Measurements from ENCODE around the gene IRAK3.

Gene IRAK3

DNA sequence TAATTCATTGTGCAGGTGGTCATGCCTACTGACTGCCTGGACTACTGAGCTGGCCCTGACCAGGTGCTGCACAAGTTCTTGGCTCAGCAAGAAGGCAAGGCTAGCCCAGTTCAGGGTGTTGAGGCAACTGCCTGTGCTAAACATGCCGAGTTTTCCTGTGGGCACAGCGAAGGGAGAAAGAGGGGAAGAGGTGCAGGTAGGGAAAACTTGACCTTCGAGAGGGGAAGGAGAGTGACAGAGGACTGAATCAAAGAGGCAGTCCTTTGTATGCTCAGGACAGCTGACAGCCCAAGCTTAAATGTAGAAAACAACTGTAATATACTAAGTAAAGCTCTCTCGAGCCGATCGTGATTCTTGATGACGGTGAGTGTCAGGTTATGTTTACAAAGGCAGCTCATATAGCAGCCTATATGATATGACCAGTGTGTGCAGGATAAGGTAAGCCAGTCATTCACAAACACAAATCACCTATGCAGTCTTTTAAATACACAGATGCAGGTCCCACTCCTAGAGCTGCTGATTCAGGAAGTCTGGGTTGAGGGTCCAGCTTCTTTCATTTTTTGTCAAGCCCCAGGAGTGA is 2.6 kb downstream of the IRAK3 start:
- H3K23ac ChIP-seq (ENCODE audit: low read depth, low read length, poor library complexity), result no peak overlapping the region
- H4K91ac ChIP-seq (ENCODE audit: low read depth, low read length, poor library complexity), result no peak overlapping the region
- no peak overlapping the region for H2BK120ac ChIP-seq (ENCODE audit: low read depth, low read length)
- DNase-seq (ENCODE audit: low spot score), result no peak
- no peak overlapping the region for H4K8ac ChIP-seq (ENCODE audit: low read depth, low read length)
- no CpG with 5 or more reads among the region's 7 CpGs for WGBS, 2 donors (ENCODE audit: extremely low coverage in 2 of 2, insufficient read length in 2 of 2, insufficient replicate concordance in 1 of 2)
- no peak overlapping the region for H3K4me3 ChIP-seq (ENCODE audit: low read length in 2 of 2)
- H2BK12ac ChIP-seq (ENCODE audit: low read length), result no peak overlapping the region
- peaks cover 0 to 8% of the 10 kb centered on the region in 2 donors for H3K9me3 ChIP-seq (replicated peaks in 1 of 2; ENCODE audit: control insufficient read depth in 2 of 2, insufficient read depth in 1 of 2, low read depth in 1 of 2, low read length in 2 of 2)
- H2BK5ac ChIP-seq (ENCODE audit: low read length), result no peak overlapping the region
- peaks cover 0 to 3% of the 10 kb centered on the region in 2 donors for H3K4me1 ChIP-seq (ENCODE audit: control insufficient read depth in 2 of 2, insufficient read depth in 1 of 2, low read depth in 1 of 2, low read length in 2 of 2)
- H3K4ac ChIP-seq (ENCODE audit: low read length), result no peak overlapping the region
- H2AK5ac ChIP-seq (ENCODE audit: low read depth, low read length), result no peak overlapping the region
- H3K79me1 ChIP-seq (ENCODE audit: low read depth, low read length), result no peaks in the 10 kb centered on the region
- no peak overlapping the region for H3K18ac ChIP-seq (ENCODE audit: low read length)
- H3K27ac ChIP-seq (replicated peaks; ENCODE audit: low read length), result no peak overlapping the region
- no peak overlapping the region for H2BK15ac ChIP-seq (ENCODE audit: low read length)
- peaks cover 5 to 57% (median 21%) of the 10 kb centered on the region in 3 experiments for H3K27me3 ChIP-seq (ENCODE audit: control insufficient read depth in 3 of 3, insufficient read depth in 3 of 3, low read depth in 1 of 3, low read length in 3 of 3)
- H3K14ac ChIP-seq (ENCODE audit: low read length), result no peak overlapping the region
- H3K9ac ChIP-seq (ENCODE audit: low read depth, low read length, poor library complexity), result no peak overlapping the region
- H2AFZ ChIP-seq (ENCODE audit: low read length), result no peak overlapping the region
- H3K4me2 ChIP-seq (ENCODE audit: insufficient read depth, low read length, poor library complexity, severe bottlenecking), result no peak overlapping the region
- H3K36me3 ChIP-seq (replicated peaks in 1 of 2; ENCODE audit: control insufficient read depth in 2 of 2, insufficient read depth in 2 of 2, low read length in 2 of 2), result no peaks in the 10 kb centered on the region

DNA sequence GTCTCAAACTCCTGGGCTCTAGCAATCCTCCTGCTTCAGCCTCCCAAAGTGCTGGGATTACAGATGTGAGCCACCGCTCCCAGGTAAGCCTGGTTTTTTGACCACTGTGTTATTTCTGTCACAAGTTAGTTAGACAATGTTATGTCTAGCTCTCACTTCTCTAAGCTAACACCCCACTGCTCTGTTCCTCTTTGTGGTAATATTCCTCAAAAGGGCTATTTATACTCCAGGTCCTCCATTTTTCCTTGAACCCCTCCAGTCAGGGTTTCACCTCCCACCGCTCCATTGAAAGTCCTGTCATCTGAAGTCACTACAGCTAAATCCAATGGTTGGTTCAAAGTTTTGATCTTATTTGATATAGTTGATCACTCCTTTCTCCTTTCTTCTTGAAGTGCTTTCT is 5.1 kb downstream of the IRAK3 start:
- no peak overlapping the region for H3K27ac ChIP-seq (replicated peaks; ENCODE audit: low read length)
- no peak overlapping the region for H3K4ac ChIP-seq (ENCODE audit: low read length)
- H4K91ac ChIP-seq (ENCODE audit: low read depth, low read length, poor library complexity), result no peak overlapping the region
- no peaks in the 10 kb centered on the region for H3K79me1 ChIP-seq (ENCODE audit: low read depth, low read length)
- H3K4me1 ChIP-seq (ENCODE audit: control insufficient read depth in 2 of 2, insufficient read depth in 1 of 2, low read depth in 1 of 2, low read length in 2 of 2), result no peaks in the 10 kb centered on the region
- no peak for DNase-seq (ENCODE audit: low spot score)
- H3K9ac ChIP-seq (ENCODE audit: low read depth, low read length, poor library complexity), result no peak overlapping the region
- no peak overlapping the region for H3K14ac ChIP-seq (ENCODE audit: low read length)
- H2BK120ac ChIP-seq (ENCODE audit: low read depth, low read length), result no peak overlapping the region
- no peak overlapping the region for H3K18ac ChIP-seq (ENCODE audit: low read length)
- H2BK12ac ChIP-seq (ENCODE audit: low read length), result no peak overlapping the region
- H2AK5ac ChIP-seq (ENCODE audit: low read depth, low read length), result no peak overlapping the region
- no peak overlapping the region for H4K8ac ChIP-seq (ENCODE audit: low read depth, low read length)
- H3K4me3 ChIP-seq (ENCODE audit: low read length in 2 of 2), result no peak overlapping the region
- H3K9me3 ChIP-seq (replicated peaks in 1 of 2; ENCODE audit: control insufficient read depth in 2 of 2, insufficient read depth in 1 of 2, low read depth in 1 of 2, low read length in 2 of 2), result peaks cover 0 to 3% of the 10 kb centered on the region in 2 donors
- no CpG with 5 or more reads among the region's 2 CpGs for WGBS, 2 donors (ENCODE audit: extremely low coverage in 2 of 2, insufficient read length in 2 of 2, insufficient replicate concordance in 1 of 2)
- H3K4me2 ChIP-seq (ENCODE audit: insufficient read depth, low read length, poor library complexity, severe bottlenecking), result no peak overlapping the region
- no peak overlapping the region for H3K23ac ChIP-seq (ENCODE audit: low read depth, low read length, poor library complexity)
- H3K27me3 ChIP-seq (ENCODE audit: control insufficient read depth in 3 of 3, insufficient read depth in 3 of 3, low read depth in 1 of 3, low read length in 3 of 3), result peaks cover 0 to 40% (median 10%) of the 10 kb centered on the region in 3 experiments
- no peak overlapping the region for H2BK15ac ChIP-seq (ENCODE audit: low read length)
- H3K36me3 ChIP-seq (replicated peaks in 1 of 2; ENCODE audit: control insufficient read depth in 2 of 2, insufficient read depth in 2 of 2, low read length in 2 of 2), result no peaks in the 10 kb centered on the region
- H2BK5ac ChIP-seq (ENCODE audit: low read length), result no peak overlapping the region
- no peak overlapping the region for H2AFZ ChIP-seq (ENCODE audit: low read length)

DNA sequence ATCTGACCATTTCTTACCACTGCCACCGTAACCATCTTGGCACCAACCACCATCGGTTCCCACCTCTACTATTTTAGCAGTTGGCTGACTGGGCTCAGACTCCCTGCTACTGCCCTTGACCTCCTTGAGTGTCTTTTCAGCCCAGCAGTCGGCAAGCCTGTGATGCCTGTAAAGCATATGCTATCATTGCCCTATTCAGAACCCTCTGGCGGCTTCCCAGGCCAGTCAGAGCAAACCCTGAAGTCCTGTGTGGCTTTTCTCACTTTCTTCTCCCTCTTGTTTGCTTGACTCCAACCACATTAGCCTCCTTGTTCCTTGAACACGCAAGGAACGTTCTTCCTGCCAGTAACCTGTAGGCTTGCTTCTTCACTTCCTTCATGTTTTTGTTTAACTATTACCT is 6.2 kb downstream of the IRAK3 start:
- H2BK5ac ChIP-seq (ENCODE audit: low read length), result no peak overlapping the region
- H3K18ac ChIP-seq (ENCODE audit: low read length), result no peak overlapping the region
- H2AFZ ChIP-seq (ENCODE audit: low read length), result no peak overlapping the region
- H2BK120ac ChIP-seq (ENCODE audit: low read depth, low read length), result no peak overlapping the region
- no peak overlapping the region for H4K91ac ChIP-seq (ENCODE audit: low read depth, low read length, poor library complexity)
- no peaks in the 10 kb centered on the region for H3K36me3 ChIP-seq (replicated peaks in 1 of 2; ENCODE audit: control insufficient read depth in 2 of 2, insufficient read depth in 2 of 2, low read length in 2 of 2)
- H3K14ac ChIP-seq (ENCODE audit: low read length), result no peak overlapping the region
- H4K8ac ChIP-seq (ENCODE audit: low read depth, low read length), result no peak overlapping the region
- DNase-seq (ENCODE audit: low spot score), result no peak
- no peak overlapping the region for H3K9ac ChIP-seq (ENCODE audit: low read depth, low read length, poor library complexity)
- H3K27ac ChIP-seq (replicated peaks; ENCODE audit: low read length), result no peak overlapping the region
- H3K4me1 ChIP-seq (ENCODE audit: control insufficient read depth in 2 of 2, insufficient read depth in 1 of 2, low read depth in 1 of 2, low read length in 2 of 2), result no peaks in the 10 kb centered on the region
- H3K27me3 ChIP-seq (ENCODE audit: control insufficient read depth in 3 of 3, insufficient read depth in 3 of 3, low read depth in 1 of 3, low read length in 3 of 3), result peaks cover 0 to 29% (median 2%) of the 10 kb centered on the region in 3 experiments
- H3K79me1 ChIP-seq (ENCODE audit: low read depth, low read length), result no peaks in the 10 kb centered on the region
- no peak overlapping the region for H2BK12ac ChIP-seq (ENCODE audit: low read length)
- no peak overlapping the region for H2AK5ac ChIP-seq (ENCODE audit: low read depth, low read length)
- H3K4me2 ChIP-seq (ENCODE audit: insufficient read depth, low read length, poor library complexity, severe bottlenecking), result no peak overlapping the region
- no CpG with 5 or more reads among the region's 6 CpGs for WGBS, 2 donors (ENCODE audit: extremely low coverage in 2 of 2, insufficient read length in 2 of 2, insufficient replicate concordance in 1 of 2)
- no peak overlapping the region for H3K23ac ChIP-seq (ENCODE audit: low read depth, low read length, poor library complexity)
- H2BK15ac ChIP-seq (ENCODE audit: low read length), result no peak overlapping the region
- no peak overlapping the region for H3K4ac ChIP-seq (ENCODE audit: low read length)
- no peaks in the 10 kb centered on the region for H3K9me3 ChIP-seq (replicated peaks in 1 of 2; ENCODE audit: control insufficient read depth in 2 of 2, insufficient read depth in 1 of 2, low read depth in 1 of 2, low read length in 2 of 2)
- no peak overlapping the region for H3K4me3 ChIP-seq (ENCODE audit: low read length in 2 of 2)

DNA sequence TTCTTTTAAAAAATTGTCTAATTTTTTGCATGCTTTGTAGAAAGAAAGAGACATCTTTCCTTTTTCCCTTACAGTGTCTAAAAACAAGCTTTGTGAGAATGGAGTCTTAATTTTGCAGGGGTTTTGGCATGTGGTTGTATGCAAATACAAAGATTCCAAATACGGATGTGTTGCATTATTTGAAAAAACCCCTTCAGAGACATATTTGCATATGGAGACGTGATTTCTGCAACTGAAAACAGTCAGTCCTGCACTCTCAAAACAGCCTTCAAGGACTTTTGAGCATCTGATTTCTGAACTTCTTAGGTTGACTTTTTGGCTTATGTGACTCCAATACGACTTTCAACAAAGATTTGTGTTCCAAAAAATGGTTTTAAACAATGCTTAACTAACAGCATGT is 7.8 kb downstream of the IRAK3 start:
- WGBS, 2 donors (ENCODE audit: extremely low coverage in 2 of 2, insufficient read length in 2 of 2, insufficient replicate concordance in 1 of 2), result no CpG with 5 or more reads among the region's 3 CpGs

More for the DNA sequence above, 7.8 kb downstream of the IRAK3 start:
- Histone ChIP-seq H3K27me3 (ENCODE audit: control insufficient read depth in 3 of 3, insufficient read depth in 3 of 3, low read depth in 1 of 3, low read length in 3 of 3) (peaks cover 0 to 13% (median 0%) of the 10 kb centered on the region in 3 experiments), H2AFZ (ENCODE audit: low read length) (no peak overlapping the region), H3K14ac (ENCODE audit: low read length) (no peak overlapping the region), H3K4ac (ENCODE audit: low read length) (no peak overlapping the region), H2BK12ac (ENCODE audit: low read length) (no peak overlapping the region), H4K8ac (ENCODE audit: low read depth, low read length) (no peak overlapping the region), H3K36me3 (replicated peaks in 1 of 2; ENCODE audit: control insufficient read depth in 2 of 2, insufficient read depth in 2 of 2, low read length in 2 of 2) (no peaks in the 10 kb centered on the region), H3K4me2 (ENCODE audit: insufficient read depth, low read length, poor library complexity, severe bottlenecking) (no peak overlapping the region), H3K9me3 (replicated peaks in 1 of 2; ENCODE audit: control insufficient read depth in 2 of 2, insufficient read depth in 1 of 2, low read depth in 1 of 2, low read length in 2 of 2) (no peaks in the 10 kb centered on the region), H4K91ac (ENCODE audit: low read depth, low read length, poor library complexity) (no peak overlapping the region), H3K4me1 (ENCODE audit: control insufficient read depth in 2 of 2, insufficient read depth in 1 of 2, low read depth in 1 of 2, low read length in 2 of 2) (no peaks in the 10 kb centered on the region), H2BK5ac (ENCODE audit: low read length) (no peak overlapping the region), H2BK15ac (ENCODE audit: low read length) (no peak overlapping the region), H2AK5ac (ENCODE audit: low read depth, low read length) (no peak overlapping the region), H3K4me3 (ENCODE audit: low read length in 2 of 2) (no peak overlapping the region), H3K23ac (ENCODE audit: low read depth, low read length, poor library complexity) (no peak overlapping the region), H3K9ac (ENCODE audit: low read depth, low read length, poor library complexity) (no peak overlapping the region), H3K18ac (ENCODE audit: low read length) (no peak overlapping the region), H3K27ac (replicated peaks; ENCODE audit: low read length) (no peak overlapping the region), H3K79me1 (ENCODE audit: low read depth, low read length) (no peaks in the 10 kb centered on the region), H2BK120ac (ENCODE audit: low read depth, low read length) (no peak overlapping the region)
- no peak for DNase-seq (ENCODE audit: low spot score)

All from neuronal stem cell (in vitro differentiated cells).